ENCODE results near the gene BUB1.

GRCh38 chr2:110669079-110669478 lies 8.8 kb downstream of the BUB1 start:
- TF ChIP-seq EGR1 (IDR thresholded peaks at IDR 0.05) (no peak), CREB1 (IDR thresholded peaks at IDR 0.05; ENCODE audit: low read depth) (no peak), RAD21 (IDR thresholded peaks at IDR 0.05; ENCODE audit: low read depth) (no peak)
